Measurements from ENCODE around the gene GCDH. TPM values are rescaled to one million over a fixed set of nuclear protein-coding genes. Genes with fewer than 3 reads are reported as not detected.
"Not testable (repeated sequence)": the region's sequence is repeated elsewhere in the genome, so short reads cannot be mapped to it uniquely, and the experiment has no call there.

GCDH gene
- total RNA-seq, 2 donors from 2014 or later, result 66.4 to 81.7 TPM

DNA sequence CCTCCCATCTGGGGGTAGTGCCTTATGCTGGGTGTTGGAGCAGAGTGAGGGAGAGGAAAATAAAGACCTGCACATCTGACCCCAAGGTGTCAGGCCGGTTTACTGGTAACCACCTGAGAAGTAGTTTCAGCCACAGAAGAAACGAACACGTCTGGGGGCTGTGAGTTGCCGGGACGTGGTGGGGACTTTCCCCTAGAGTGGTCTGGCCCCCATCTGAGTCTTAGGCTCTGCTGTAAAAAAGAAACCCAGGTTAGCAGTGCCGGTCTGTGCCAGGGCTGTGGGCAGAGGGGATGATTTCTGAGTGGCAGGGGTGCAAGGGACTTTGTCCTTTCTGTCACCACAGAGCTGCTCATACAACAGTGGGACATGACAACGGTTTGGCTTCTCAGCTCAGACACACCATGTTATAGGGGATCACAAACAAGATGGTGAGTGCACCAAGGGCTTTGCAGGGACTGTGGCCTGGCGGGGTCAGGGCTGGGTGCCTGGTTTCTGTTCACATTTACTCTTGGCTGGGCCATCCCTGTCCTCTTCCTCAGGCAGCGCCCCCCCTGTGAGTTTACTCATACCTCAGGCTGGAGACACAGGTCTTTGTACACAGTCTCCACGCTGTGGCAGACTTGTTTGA lies 9.0 kb downstream of the GCDH start:
- WGBS, result 86% methylated on average over 10 of the region's 10 CpGs
- no peak overlapping the region for H3K4me3 ChIP-seq
- DNase-seq (ENCODE audit: low spot score), result no peak
- peaks cover 3 to 7% of the 10 kb centered on the region in 2 donors for H3K36me3 ChIP-seq
- H3K27me3 ChIP-seq (replicated peaks; ENCODE audit: insufficient read depth), result no peaks in the 10 kb centered on the region
- TF ChIP-seq POLR2AphosphoS5 (IDR thresholded peaks at IDR 0.05), result no peak
- TF ChIP-seq, protein P1, sequence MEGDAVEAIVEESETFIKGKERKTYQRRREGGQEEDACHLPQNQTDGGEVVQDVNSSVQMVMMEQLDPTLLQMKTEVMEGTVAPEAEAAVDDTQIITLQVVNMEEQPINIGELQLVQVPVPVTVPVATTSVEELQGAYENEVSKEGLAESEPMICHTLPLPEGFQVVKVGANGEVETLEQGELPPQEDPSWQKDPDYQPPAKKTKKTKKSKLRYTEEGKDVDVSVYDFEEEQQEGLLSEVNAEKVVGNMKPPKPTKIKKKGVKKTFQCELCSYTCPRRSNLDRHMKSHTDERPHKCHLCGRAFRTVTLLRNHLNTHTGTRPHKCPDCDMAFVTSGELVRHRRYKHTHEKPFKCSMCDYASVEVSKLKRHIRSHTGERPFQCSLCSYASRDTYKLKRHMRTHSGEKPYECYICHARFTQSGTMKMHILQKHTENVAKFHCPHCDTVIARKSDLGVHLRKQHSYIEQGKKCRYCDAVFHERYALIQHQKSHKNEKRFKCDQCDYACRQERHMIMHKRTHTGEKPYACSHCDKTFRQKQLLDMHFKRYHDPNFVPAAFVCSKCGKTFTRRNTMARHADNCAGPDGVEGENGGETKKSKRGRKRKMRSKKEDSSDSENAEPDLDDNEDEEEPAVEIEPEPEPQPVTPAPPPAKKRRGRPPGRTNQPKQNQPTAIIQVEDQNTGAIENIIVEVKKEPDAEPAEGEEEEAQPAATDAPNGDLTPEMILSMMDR (IDR thresholded peaks at IDR 0.05), result no peak
- TF ChIP-seq POLR2A (IDR thresholded peaks at IDR 0.05), result no peak
- intact Hi-C loops (cut with DNase I), result no loop called here
- no peaks in the 10 kb centered on the region for H3K4me1 ChIP-seq (replicated peaks)
- no peak overlapping the region for H3K27ac ChIP-seq
- H3K9me3 ChIP-seq, result no peaks in the 10 kb centered on the region

DNA sequence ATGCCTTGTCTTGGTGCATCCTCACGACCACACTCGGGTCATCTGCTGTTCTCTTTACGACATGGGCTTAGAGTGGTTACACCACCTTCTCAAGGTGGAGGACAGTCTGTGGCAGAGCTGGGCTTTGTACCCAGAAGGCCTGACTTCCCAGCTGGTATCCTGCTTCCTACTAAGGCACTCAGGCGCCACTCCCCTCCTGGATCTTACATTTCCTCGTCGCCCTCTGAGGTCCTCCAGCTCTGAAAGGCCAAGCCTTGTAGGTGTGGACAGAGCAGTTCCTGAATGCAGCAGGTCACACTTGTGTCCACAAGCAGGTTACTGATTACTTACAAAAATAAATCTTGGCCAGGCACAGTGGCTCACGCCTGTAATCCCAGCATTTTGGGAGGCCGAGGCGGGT lies 16.2 kb downstream of the GCDH start:
- no peaks in the 10 kb centered on the region for H3K9me3 ChIP-seq
- H3K4me3 ChIP-seq, result no peak overlapping the region
- H3K27ac ChIP-seq, result no peak overlapping the region
- DNase-seq (ENCODE audit: low spot score), result no peak
- intact Hi-C loops (cut with DNase I), result no loop called here
- TF ChIP-seq, protein P1 (IDR thresholded peaks at IDR 0.05), result no peak
- no peak for TF ChIP-seq POLR2AphosphoS5 (IDR thresholded peaks at IDR 0.05)
- no peak for TF ChIP-seq POLR2A (IDR thresholded peaks at IDR 0.05)
- 82% methylated on average over 9 of the region's 9 CpGs for WGBS
- H3K36me3 ChIP-seq, result no peaks in the 10 kb centered on the region
- peaks cover 2% of the 10 kb centered on the region for H3K4me1 ChIP-seq (replicated peaks)
- no peaks in the 10 kb centered on the region for H3K27me3 ChIP-seq (replicated peaks; ENCODE audit: insufficient read depth)

DNA sequence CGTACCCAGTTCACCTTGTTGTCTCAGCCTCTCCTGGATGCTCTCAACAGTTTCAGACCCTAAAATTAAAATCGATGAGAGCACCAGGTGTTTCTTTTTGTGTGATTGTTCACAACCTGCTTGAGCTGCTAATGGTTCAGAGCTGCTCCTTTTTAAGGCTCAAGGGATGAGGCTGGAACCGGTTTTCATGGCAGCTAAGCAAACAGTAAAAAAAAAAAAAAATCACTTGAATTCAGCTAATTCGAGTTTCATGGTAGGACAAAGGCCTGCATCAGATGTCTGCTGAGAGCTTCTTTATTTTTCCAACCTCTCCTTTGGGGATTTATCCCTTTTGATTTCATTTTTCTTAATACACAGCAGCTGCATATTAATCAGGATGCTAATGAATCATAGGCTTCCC lies 21.6 kb downstream of the GCDH start:
- Histone ChIP-seq H3K4me3 (no peak overlapping the region), H3K4me1 (replicated peaks) (peaks cover 14% of the 10 kb centered on the region), H3K9me3 (no peaks in the 10 kb centered on the region), H3K36me3 (no peaks in the 10 kb centered on the region), H3K27ac (peak overlapping the region; percentile 76 to 91), H3K27me3 (replicated peaks; ENCODE audit: insufficient read depth) (no peaks in the 10 kb centered on the region)
- 15% methylated on average over 4 of the region's 4 CpGs for whole genome bisulfite sequencing
- DNase-seq (ENCODE audit: low spot score), result no peak
- intact Hi-C loops (cut with DNase I), result no loop called here
- no peak for TF ChIP-seq POLR2A (IDR thresholded peaks at IDR 0.05)
- TF ChIP-seq POLR2AphosphoS5 (IDR thresholded peaks at IDR 0.05), result no peak

DNA sequence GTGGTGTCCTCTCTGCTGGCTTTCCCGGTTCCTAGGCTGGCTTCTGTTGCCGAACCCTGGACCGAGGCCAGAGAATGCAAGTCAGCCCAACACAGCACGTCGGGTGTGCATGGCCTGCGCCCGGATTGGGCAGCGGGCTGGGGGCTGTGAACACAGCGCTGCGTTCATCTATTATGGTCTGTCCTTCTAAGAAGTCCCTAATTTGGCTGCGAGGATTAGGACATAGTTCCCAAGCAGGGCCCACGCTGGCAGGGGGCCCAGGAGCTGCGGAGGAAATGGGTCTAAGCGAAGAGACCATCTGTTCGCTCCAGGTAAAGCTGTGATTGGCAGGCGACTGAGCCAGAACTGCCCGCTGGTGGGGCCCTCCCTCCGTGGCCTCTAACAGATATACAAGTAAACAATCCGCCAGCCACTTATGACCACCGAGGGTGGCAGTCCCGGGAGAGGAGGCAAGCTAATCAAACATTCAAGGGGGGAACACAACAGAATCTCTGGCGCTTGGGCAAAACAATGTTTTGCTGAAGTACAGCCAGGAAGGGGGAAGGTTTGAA lies 22.1 kb downstream of the GCDH start:
- peak overlapping the region in 1 of 2 donors; percentile 10 for H3K4me3 ChIP-seq
- intact Hi-C loops (cut with DNase I), result no loop called here

DNA sequence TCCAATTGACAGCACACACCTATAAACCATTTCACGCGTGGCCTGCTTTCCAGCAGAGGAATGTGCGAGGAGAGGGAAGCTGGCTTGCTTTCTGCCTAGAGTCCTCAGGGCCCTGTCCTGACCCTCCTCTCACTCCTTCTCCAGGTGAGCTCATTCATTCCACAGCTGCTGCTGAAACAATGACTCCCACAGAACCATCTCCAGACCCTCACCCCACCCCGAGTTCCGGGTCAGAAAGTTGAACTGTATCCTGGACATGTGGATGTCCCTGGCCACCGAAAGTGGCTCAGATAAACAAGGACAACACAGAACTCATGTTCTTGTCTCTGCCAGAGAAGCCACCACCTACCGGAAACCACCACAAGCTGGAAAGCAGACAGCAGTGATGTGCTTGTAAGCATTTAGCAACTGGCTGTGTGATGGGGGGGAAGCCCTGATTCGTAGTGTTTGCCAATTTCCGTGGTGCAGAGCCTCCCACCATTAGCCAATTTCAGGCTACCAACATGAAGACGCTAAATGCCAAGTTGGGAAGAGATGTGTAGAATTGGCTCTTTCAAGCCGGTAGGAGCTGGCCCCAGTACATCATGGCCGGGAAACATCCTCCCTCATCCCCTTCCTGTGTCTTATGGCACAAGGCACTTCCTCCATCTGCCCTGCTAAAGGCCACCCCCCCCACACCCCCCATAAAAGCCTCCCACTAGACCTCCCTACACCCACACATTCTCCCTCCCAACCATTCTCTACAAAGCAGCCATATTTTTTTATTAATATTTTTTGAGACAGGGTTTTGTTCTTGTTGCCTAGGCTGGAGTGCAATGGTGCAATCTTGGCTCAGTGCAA lies 23.1 kb downstream of the GCDH start:
- TF ChIP-seq, protein P1 (IDR thresholded peaks at IDR 0.05), result no peak
- no peak for TF ChIP-seq POLR2AphosphoS5 (IDR thresholded peaks at IDR 0.05)
- no peak for TF ChIP-seq POLR2A (IDR thresholded peaks at IDR 0.05)
- Histone ChIP-seq H3K27ac (peak overlapping the region; percentile 76 to 91), H3K4me3 (no peak overlapping the region), H3K36me3 (no peaks in the 10 kb centered on the region), H3K9me3 (no peaks in the 10 kb centered on the region), H3K27me3 (replicated peaks; ENCODE audit: insufficient read depth) (no peaks in the 10 kb centered on the region), H3K4me1 (replicated peaks) (peaks cover 14% of the 10 kb centered on the region)
- no peak for DNase-seq (ENCODE audit: low spot score)
- WGBS, result 33% methylated on average over 12 of the region's 12 CpGs
- intact Hi-C loops (cut with DNase I), result no loop called here

More for the DNA sequence above, 22.1 kb downstream of the GCDH start:
- TF ChIP-seq, protein P1 (IDR thresholded peaks at IDR 0.05), result peak in 1 of 4 experiments; percentile 3
- TF ChIP-seq POLR2AphosphoS5 (IDR thresholded peaks at IDR 0.05), result peak; percentile 46
- TF ChIP-seq POLR2A (IDR thresholded peaks at IDR 0.05), result no peak
- DNase-seq (ENCODE audit: low spot score), result peak; percentile 80
- Histone ChIP-seq H3K27ac (peak overlapping the region; percentile 76 to 91), H3K9me3 (no peaks in the 10 kb centered on the region), H3K36me3 (no peaks in the 10 kb centered on the region), H3K4me1 (replicated peaks) (peaks cover 14% of the 10 kb centered on the region), H3K27me3 (replicated peaks; ENCODE audit: insufficient read depth) (no peaks in the 10 kb centered on the region)
- 6% methylated on average over 22 of the region's 22 CpGs for WGBS

DNA sequence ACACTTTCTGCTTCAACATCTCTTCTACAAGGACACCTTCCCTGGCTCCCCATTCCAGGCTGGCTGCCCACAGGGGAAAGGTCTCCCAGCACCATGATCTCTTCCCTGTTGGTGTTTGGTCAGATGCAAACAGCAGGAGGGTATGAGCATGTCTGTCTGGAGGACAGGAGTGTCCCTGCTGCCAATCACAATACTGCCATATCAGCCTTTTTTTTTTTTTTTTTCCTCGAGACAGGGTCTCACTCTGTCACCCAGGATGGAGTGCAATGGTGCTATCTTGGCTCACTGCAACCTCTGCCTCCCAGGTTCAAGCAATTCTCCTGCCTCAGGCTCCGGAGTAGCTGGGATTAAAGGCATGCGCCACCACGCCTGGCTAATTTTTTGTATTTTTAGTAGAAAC lies 24.9 kb downstream of the GCDH start:
- WGBS, result 87% methylated on average over 4 of the region's 4 CpGs
- H3K4me1 ChIP-seq (replicated peaks), result peaks cover 14% of the 10 kb centered on the region
- intact Hi-C loops (cut with DNase I); H3K9me3 ChIP-seq; H3K27me3 ChIP-seq (replicated peaks; ENCODE audit: insufficient read depth); H3K4me3 ChIP-seq; H3K36me3 ChIP-seq; H3K27ac ChIP-seq; DNase-seq (ENCODE audit: low spot score): not testable (repeated sequence)
